ENCODE results near the gene KDM6A. TPM values are rescaled to one million over a fixed set of nuclear protein-coding genes. Genes with fewer than 3 reads are reported as not detected.
A peak's percentile ranks its signal among the peaks of the same experiment; 100 is the strongest.

KDM6A gene
- total RNA-seq, 1 experiment from 2014 or later: 40.9 TPM

DNA sequence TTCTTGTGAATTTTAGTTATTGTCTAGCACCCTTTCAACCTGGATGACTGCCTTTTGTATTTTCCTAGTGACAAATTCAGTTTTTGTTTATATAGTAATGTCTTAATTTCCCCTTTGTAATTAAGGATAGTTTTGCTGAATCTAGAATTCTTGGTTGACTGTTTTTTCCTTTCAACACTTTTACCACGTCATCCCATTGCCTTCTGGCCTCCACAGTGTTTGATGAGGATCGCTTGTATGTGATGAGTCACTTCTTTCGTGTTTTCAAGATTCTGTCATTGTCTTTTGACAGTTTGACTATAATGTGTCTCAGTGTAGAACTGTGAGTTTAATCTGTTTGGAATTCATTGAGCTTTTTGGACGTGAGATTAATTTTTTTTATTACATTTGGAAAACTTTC, 30.1 kb downstream of the KDM6A start:
- Histone ChIP-seq H3K27ac (ENCODE audit: low read depth, low read length, poor library complexity, severe bottlenecking) (peak overlapping the region; percentile 7), H3K4me3 (ENCODE audit: low read depth, low read length, poor library complexity, severe bottlenecking) (no peak overlapping the region), H3K36me3 (ENCODE audit: insufficient read depth, low read length, poor library complexity, severe bottlenecking) (no peaks in the 10 kb centered on the region), H3K4me1 (ENCODE audit: insufficient read depth, low read length, poor library complexity, severe bottlenecking) (peaks cover 20% of the 10 kb centered on the region), H3K27me3 (replicated peaks; ENCODE audit: insufficient read depth, low read depth, low read length, poor library complexity) (no peaks in the 10 kb centered on the region), H3K9me3 (ENCODE audit: low read depth, low read length, poor library complexity, severe bottlenecking) (peaks cover 15% of the 10 kb centered on the region)
- BruUV-seq (replicated peaks): no TSS peak
- TF ChIP-seq, protein P1, sequence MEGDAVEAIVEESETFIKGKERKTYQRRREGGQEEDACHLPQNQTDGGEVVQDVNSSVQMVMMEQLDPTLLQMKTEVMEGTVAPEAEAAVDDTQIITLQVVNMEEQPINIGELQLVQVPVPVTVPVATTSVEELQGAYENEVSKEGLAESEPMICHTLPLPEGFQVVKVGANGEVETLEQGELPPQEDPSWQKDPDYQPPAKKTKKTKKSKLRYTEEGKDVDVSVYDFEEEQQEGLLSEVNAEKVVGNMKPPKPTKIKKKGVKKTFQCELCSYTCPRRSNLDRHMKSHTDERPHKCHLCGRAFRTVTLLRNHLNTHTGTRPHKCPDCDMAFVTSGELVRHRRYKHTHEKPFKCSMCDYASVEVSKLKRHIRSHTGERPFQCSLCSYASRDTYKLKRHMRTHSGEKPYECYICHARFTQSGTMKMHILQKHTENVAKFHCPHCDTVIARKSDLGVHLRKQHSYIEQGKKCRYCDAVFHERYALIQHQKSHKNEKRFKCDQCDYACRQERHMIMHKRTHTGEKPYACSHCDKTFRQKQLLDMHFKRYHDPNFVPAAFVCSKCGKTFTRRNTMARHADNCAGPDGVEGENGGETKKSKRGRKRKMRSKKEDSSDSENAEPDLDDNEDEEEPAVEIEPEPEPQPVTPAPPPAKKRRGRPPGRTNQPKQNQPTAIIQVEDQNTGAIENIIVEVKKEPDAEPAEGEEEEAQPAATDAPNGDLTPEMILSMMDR (conservative IDR thresholded peaks at IDR 0.05; ENCODE audit: low read depth, low read length): no peak
- TF ChIP-seq EZH2 (IDR thresholded peaks at IDR 0.05; ENCODE audit: borderline replicate concordance, low read depth, low read length, poor library complexity, severe bottlenecking): no peak
- POLR2A ChIA-PET (ENCODE audit: low non-redundant PET): no interaction called here
- intact Hi-C loops (cut with micrococcal nuclease; ENCODE audit: unreplicated experiment): no loop called here
- DNase-seq (ENCODE audit: low spot score): peak; percentile 56
- CTCF ChIA-PET: no interaction called here

DNA sequence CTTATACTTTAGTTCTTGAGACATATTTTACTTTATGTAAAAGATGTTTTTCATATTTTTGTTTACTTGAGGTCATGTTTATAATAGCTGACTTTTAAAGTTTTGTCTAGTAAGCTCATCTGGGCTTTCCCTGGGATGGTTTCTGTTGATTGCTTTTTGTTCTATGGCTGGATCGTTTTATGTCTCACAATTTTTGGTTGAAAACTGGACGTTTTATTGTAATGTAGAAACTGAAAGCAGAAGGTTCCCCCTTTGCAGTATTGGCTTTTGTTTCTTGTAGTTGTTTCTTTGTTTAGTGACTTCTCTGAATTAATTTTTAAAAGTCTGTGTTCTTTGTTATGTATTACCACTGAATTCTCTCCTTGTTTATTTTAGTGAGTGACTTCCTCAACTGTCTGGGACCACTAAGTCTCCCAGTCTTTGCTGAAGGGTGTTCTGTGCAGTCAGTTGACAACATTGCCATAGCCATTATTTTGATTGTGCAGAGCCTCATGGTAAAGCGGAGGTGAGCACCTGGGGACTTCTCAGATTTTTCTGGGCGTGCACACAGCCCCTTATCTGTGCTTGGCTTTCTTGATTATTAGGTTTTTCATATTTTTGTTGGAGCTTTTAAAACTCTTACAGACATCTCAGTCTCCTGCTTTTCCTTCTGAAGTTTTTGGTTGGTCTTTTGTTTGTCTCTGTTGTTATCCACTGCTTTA, 31.0 kb downstream of the KDM6A start:
- POLR2A ChIA-PET (ENCODE audit: low non-redundant PET): no interaction called here
- intact Hi-C loops (cut with micrococcal nuclease; ENCODE audit: unreplicated experiment): no loop called here
- Histone ChIP-seq H3K9me3 (ENCODE audit: low read depth, low read length, poor library complexity, severe bottlenecking) (peaks cover 15% of the 10 kb centered on the region), H3K4me1 (ENCODE audit: insufficient read depth, low read length, poor library complexity, severe bottlenecking) (peaks cover 28% of the 10 kb centered on the region), H3K36me3 (ENCODE audit: insufficient read depth, low read length, poor library complexity, severe bottlenecking) (no peaks in the 10 kb centered on the region), H3K27me3 (replicated peaks; ENCODE audit: insufficient read depth, low read depth, low read length, poor library complexity) (no peaks in the 10 kb centered on the region), H3K27ac (ENCODE audit: low read depth, low read length, poor library complexity, severe bottlenecking) (peak overlapping the region; percentile 2), H3K4me3 (ENCODE audit: low read depth, low read length, poor library complexity, severe bottlenecking) (no peak overlapping the region)
- DNase-seq (ENCODE audit: low spot score): no peak
- no peak for TF ChIP-seq EZH2 (IDR thresholded peaks at IDR 0.05; ENCODE audit: borderline replicate concordance, low read depth, low read length, poor library complexity, severe bottlenecking)
- TF ChIP-seq, protein P1 (conservative IDR thresholded peaks at IDR 0.05; ENCODE audit: low read depth, low read length): no peak
- CTCF ChIA-PET: no interaction called here
- BruUV-seq (replicated peaks): no TSS peak

DNA sequence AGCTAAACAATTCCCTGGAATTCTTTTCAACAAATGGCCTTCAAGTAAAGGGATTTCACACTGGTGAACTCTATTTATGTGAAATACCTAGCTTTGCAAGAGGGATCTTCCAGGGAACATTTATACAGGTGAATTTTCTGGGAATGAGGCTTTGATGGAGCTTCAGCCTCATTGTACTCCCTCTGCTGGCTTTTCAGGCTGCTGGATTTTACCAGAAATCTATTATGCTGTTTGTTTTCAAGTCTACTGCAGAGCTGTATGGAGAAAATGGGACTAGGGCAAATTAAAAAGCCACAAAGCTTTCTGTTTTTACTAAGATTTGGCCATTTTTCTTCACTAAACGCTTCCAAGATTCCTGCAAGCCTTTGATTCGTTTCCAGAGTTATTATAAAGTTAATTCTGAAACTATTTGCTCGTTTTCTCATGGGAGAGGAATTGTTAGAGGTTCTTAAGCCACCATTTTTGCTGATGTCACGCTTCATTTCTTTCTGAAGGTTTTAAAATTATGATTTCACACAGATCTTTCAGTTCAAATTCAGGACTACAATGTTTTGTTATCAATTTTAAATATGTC, 31.6 kb downstream of the KDM6A start:
- BruUV-seq (replicated peaks): no TSS peak
- H3K27me3 ChIP-seq (replicated peaks; ENCODE audit: insufficient read depth, low read depth, low read length, poor library complexity): no peaks in the 10 kb centered on the region
- H3K9me3 ChIP-seq (ENCODE audit: low read depth, low read length, poor library complexity, severe bottlenecking): peaks cover 15% of the 10 kb centered on the region
- no peaks in the 10 kb centered on the region for H3K36me3 ChIP-seq (ENCODE audit: insufficient read depth, low read length, poor library complexity, severe bottlenecking)
- H3K27ac ChIP-seq (ENCODE audit: low read depth, low read length, poor library complexity, severe bottlenecking): peak overlapping the region; percentile 2
- ChIA-PET CTCF (no interaction called here), POLR2A (ENCODE audit: low non-redundant PET) (no interaction called here)
- intact Hi-C loops (cut with micrococcal nuclease; ENCODE audit: unreplicated experiment): no loop called here
- H3K4me3 ChIP-seq (ENCODE audit: low read depth, low read length, poor library complexity, severe bottlenecking): no peak overlapping the region
- TF ChIP-seq, protein P1 (conservative IDR thresholded peaks at IDR 0.05; ENCODE audit: low read depth, low read length): peak; percentile 37; the same call in 1 of the 2 replicates
- no peak for TF ChIP-seq EZH2 (IDR thresholded peaks at IDR 0.05; ENCODE audit: borderline replicate concordance, low read depth, low read length, poor library complexity, severe bottlenecking)
- peak; percentile 11 for DNase-seq (ENCODE audit: low spot score)
- H3K4me1 ChIP-seq (ENCODE audit: insufficient read depth, low read length, poor library complexity, severe bottlenecking): peaks cover 29% of the 10 kb centered on the region

Measured in A673 (cell line).